Stimulated activated CD8-positive, alpha-beta memory T cell treated with anti-CD3 and anti-CD28 coated beads, Interleukin-12 subunit alpha, Interleukin-12 subunit beta, amount 100 ng/mL, for 24 hours (primary cell): Measurements from ENCODE around the gene PDE3A.

Experiments used
- DNase-seq: peaks from one replicate; pipeline ENCODE4 v3.0.0-alpha.2; 2020; ENCODE audit errors: extremely low read depth

PDE3A gene

GRCh38 chr12:20495997-20496396 lies 127.7 kb downstream of the PDE3A start:
- DNase-seq = no peak

- DNase-seq = no peak
Measured at GRCh38 chr12:20497707-20498106, 129.4 kb downstream of the PDE3A start.

DNA sequence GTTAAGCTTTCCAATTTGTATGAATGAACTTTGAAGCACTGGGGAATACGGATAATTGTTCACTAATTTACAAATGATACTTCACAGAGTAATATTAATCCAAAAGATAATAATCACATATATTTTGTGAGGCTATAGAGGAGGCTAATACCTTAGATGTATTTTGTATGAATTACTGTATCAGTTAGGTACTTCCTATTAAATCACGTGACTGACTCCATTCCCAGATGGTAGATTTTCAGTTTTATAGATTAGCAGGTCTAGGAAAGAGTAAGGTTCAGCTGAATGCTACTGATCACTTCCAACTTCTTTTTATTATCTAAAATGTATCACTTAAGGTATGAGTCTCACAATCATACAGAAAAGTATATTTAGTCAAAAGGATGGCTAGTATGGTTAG lies 133.6 kb downstream of the PDE3A start:
- no peak for DNase-seq

DNA sequence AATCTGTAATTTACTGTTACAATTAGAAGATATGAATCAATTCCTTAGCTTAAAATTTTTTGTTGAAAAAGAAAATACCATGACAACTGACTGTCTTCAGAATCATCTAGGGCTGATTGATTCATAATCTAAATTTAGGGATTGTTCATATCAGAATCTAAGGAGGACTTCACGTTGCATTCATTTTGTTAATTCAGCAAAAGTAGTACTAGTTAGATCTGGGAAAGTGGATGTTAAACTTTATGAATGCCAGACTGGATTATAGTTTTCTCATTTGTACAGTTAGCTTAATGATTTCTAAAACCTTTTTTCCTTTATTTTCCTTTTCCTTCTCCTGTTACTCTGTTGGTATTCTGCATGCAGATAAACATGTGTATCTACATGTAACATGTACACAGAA lies 135.5 kb downstream of the PDE3A start:
- DNase-seq = no peak

GRCh38 chr12:20505056-20505455 lies 136.7 kb downstream of the PDE3A start:
- DNase-seq = no peak

DNA sequence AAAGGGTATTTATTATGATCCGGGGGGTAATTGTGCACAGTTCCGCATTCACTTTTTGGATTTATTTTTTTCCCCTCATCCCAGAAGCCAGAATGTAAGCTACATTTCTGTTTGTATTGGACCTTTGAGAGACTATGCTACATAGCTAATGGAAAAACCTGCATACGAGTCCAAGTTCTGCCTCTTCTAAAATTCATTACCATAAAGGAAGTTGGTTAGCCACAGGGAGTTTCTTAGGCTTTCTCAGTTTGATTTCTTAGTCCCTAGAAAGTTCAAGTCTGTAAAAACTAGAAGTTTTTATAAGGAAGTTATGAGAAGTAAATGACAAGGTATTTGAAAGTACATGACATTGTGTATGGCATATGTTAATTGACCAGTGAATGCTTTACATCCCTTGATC lies 138.7 kb downstream of the PDE3A start:
- no peak for DNase-seq

DNA sequence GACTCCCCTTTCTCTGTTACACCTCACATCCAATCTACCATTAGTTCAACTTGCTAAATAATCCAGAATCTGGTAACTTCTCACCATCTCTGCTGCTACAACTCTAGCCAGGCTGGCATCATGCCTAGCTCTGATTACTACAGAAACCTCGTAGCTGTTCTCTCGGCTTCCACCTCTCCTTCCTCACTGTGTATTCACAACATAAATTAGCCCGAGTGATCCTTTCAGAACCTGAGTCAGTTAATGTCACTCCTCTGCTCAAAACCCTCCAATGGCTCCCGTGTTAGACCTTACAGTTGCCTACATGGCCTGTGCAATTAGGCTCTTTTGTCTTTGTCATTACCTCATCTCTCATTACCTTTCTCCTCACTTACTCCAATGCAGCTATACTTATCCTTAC lies 139.4 kb downstream of the PDE3A start:
- no peak for DNase-seq

- no peak for DNase-seq
Measured at GRCh38 chr12:20508359-20508758, 140.0 kb downstream of the PDE3A start.

DNA sequence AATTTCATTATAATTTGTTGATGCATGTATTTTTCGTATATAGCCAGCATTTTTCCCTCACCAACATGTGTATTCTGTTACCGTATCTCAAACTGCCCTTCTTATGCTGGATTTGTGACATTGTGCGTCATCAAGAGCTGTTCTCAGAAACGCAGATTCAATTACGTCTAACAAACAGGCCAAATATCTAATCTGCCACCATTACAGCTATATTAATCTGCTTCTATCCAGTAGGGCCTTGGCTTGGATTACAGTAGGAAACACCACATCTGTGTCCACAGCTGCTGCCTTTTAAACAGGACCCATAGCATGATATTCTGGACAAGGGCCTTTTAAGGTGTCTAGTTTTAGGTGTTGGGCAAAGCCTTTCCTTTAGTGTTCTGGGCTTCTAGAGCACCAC lies 140.6 kb downstream of the PDE3A start:
- no peak for DNase-seq

- no peak for DNase-seq
Measured at GRCh38 chr12:20510811-20511210, 142.5 kb downstream of the PDE3A start.

DNA sequence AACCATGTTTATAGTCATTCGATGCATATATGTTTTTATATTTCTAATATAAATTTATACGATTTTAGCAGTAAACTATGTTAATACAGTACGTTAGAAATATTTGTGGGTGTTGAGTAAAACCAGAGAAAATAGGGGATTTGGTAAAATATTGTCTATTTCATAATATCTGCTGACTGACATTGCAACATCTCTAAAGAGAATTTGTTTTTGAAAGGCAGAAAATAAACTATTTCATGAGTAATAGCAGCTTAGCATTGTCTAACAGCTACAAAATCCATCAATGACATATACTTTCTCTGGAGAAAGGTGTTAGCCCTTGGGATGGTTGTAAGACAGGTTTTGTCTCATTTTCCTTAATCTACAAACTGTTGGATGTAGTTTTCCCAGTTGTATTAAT lies 144.9 kb downstream of the PDE3A start:
- no peak for DNase-seq

DNA sequence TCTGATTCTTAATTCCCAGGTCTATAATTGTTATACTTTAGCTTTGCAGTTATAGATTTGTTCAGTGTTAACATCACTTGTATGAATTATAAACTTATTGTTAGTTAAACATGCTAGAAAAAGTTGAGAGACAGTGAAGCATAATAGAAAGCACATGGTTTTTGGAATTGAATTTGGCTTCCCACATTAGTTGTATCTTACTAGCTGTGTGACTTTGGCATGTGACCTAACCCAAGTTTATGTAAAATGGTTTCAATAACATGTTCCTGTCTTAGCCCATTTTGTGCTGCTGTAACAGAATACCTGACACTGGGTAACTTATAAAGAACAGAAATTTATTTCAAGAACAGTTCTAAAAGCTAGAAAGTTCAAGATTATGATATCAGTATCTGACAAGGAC lies 146.3 kb downstream of the PDE3A start:
- DNase-seq = no peak

- DNase-seq = no peak
Measured at GRCh38 chr12:20520532-20520931, 152.2 kb downstream of the PDE3A start.

- DNase-seq = no peak
Measured at GRCh38 chr12:20523658-20524057, 155.3 kb downstream of the PDE3A start.

DNA sequence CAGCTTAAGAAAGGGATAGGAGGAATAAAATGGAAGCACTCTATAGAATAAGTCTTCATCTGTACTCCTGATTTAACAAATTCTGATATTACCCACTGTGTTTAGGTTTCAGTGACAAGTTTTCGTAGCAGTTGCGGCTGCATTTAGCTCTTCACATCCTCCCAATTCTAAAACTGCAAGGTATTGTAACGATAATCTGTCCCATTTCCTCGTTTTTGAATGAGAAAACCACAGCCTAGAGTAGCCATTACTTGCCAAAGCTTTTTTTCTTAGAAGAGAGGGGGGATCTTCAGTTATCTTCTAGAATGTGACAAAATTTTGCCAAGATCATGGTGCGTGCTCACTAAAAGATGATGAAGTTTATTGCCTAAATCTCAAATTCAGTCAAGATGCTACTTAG lies 155.8 kb downstream of the PDE3A start:
- no peak for DNase-seq

DNA sequence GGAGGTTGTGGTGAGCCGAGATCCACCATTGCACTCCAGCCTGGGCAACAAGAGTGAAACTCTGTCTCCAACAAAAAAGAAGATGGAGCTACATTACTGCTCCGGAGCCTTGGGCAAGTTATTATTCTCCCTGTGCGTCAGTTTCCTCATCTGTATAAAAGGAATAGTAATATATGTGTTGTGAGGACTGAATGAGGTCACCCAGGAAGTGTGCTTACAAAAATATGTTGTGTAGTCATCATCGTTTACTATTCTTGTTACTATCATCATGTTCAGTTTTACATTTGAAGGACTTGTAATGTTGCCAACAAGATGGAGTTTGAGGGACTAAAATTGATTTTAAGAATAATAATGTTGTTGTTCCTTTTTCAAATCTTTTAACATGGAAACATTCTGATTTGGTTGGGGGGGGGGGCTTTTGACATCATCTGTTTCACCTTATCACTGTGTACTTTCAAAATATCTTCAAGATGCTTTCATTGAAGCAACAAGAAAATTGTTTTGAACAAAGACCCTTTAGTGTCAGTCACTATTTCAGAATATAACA lies 156.8 kb downstream of the PDE3A start:
- no peak for DNase-seq

DNA sequence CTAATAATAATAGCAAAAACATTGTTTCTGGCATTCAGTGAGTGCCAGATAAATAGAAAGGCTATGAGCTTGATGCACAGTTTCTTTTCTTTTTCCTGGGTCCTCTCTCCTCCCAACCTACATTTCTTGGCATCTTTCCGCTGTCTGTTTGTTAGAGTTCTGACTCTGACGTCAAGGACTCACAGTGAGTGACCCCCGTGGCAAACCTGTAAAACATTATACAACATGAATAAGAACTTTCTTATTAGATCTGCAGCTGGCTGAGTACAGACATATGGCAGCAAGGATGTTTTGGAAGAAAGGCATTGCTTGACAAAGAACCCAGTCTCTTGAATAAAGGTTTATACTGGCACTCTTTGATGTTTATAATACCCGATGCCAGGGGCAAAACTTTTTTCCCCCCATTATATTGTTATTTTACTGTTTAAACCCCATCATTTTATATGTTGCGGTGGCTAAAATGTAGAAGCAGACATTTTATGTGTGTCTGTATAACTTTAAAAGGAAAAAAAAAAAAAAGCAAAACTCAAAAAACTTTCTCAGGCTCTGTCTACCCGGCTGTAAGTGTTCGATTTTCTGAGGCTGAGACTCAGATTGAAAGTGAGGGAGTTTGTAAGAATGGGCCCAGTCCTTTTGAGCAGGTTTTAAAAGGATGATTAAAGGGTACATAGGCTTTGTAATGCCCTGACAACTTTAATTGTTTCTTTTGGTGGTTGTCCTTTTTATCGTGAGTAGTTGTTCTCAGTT lies 159.3 kb downstream of the PDE3A start:
- DNase-seq = no peak

- DNase-seq = no peak
Measured at GRCh38 chr12:20528208-20528607, 159.9 kb downstream of the PDE3A start.

- no peak for DNase-seq
Measured at GRCh38 chr12:20546267-20546666, 177.9 kb downstream of the PDE3A start.

GRCh38 chr12:20547816-20548575 lies 179.7 kb downstream of the PDE3A start:
- DNase-seq = no peak

- DNase-seq = no peak
Measured at GRCh38 chr12:20548611-20549010, 180.3 kb downstream of the PDE3A start.

GRCh38 chr12:20549108-20549719 lies 180.9 kb downstream of the PDE3A start:
- DNase-seq = no peak
